Esophagus squamous epithelium (tissue), 5 donors: ENCODE results near the gene MPO. TPM values are rescaled to one million over a fixed set of nuclear protein-coding genes. Genes with fewer than 3 reads are reported as not detected.

Experiments used
- DNase-seq: peaks from one replicate; lab custom pipeline; 2025; lab: John Stamatoyannopoulos, UW
- H3K27ac ChIP-seq, 4 donors: fragments of 200-600 bp; sonication (generic); one replicate each; pipeline ENCODE4 v1.5.1; 2016 to 2019; ENCODE audit warnings: mild to moderate bottlenecking in 1 of 4
- H3K27me3 ChIP-seq, 4 donors: fragments of 200-600 bp; sonication (generic); 1 replicate in 3 of 4; 2 replicates in 1 of 4; pipeline versions ENCODE4 v1.5.1 to v1.6.0; 2017 to 2021; ENCODE audit warnings: antibody characterized with exemption in 1 of 4
- H3K36me3 ChIP-seq, 3 donors: fragments of 200-600 bp; sonication (generic); one replicate each; pipeline ENCODE4 v1.5.1; 2016 to 2019
- H3K4me1 ChIP-seq, 3 donors: fragments of 200-600 bp; sonication (generic); one replicate each; pipeline ENCODE4 v1.5.1; 2017 to 2019
- H3K4me3 ChIP-seq, 4 donors: fragments of 200-600 bp; sonication (generic); 1 replicate in 3 of 4; 2 replicates in 1 of 4; pipeline ENCODE4 v1.5.1; 2016 to 2019; ENCODE audit warnings: mild to moderate bottlenecking in 2 of 4, moderate library complexity in 1 of 4
- H3K9me3 ChIP-seq, 3 donors: fragments of 200-600 bp; sonication (generic); one replicate each; pipeline ENCODE4 v1.5.1; 2016 to 2019
- CTCF ChIP-seq, 6 experiments: fragments of 450-650 bp in 4 of 6; fragments of 200-600 bp in 2 of 6; sonication (generic) in 2 of 6; IDR thresholded peaks; one replicate each; pipeline ENCODE4 v1.5.1; 2016 to 2019; ENCODE audit warnings: antibody characterized with exemption in 6 of 6, mild to moderate bottlenecking in 4 of 6, moderate library complexity in 4 of 6
- POLR2A ChIP-seq, 4 donors: fragments of 450-650 bp; IDR thresholded peaks; one replicate each; pipeline ENCODE4 v1.6.1; 2017; ENCODE audit warnings: antibody characterized with exemption in 4 of 4, mild to moderate bottlenecking in 4 of 4, moderate library complexity in 3 of 4
- WGBS, 2 donors: methylation state at CpG; one replicate each; pipeline ENCODE4 v1.1.5; 2018; 5-methylcytosine and 5-hydroxymethylcytosine counted together
- intact Hi-C: fragments of 100-400 bp; cut with DNase I; formaldehyde crosslinking; loops from one replicate; pipeline ENCODE4 v1.15.0; 2022
- total RNA-seq, 4 donors: library from RNA; depleted of rRNA; stranded (reverse); fragments of >200 nt; gene quantifications; one replicate each; pipeline ENCODE4 v1.1.0, GENCODE V29; 2016
- donor health status: DM: yes; HTN: yes; CAD: no.

MPO gene
- total RNA-seq, 4 donors from 2014 or later: not detected

DNA sequence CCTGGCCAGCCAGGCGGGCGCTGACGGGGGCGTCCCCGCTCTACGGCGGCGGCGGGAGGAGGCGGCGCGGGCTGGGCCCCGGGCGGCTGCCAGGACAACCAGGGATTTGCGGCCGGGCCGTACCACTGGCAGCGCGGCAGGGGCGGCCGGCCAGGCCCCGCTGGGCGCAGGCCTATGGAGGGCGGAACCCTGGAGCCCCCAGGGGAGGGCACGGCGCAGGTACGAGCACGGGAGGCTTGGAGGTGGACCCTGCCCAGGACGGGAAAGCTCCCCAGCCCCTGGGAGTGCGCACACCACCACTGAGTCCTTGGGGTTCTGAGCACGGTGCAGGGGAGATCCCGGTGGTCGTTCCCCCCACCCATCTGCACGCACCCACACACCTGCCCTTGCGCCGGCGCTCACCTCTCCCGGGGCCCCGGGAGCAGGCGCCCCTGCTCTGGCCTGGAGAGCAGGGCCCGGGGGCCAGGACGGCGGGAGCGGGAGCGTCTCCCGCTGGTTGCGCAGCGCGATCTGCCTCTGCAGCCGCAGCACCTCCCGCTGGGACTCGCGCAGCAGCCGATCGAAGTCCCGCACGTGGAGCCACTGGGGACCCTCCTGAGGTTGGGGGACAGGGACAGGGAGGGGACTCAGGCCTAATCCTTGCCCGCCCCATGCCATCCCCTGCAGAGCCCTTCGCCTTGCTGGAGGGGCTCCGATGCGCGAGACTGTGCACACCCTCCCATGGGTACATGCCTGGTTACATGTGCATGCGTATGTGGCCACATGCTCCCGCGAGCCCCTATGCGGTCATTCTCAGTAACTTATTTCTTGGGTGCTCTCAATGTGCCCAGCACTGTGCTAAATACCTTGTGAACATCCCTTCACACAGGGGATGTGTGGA lies 43.9 kb upstream of the MPO start:
- Histone ChIP-seq H3K9me3 (no peaks in the 10 kb centered on the region), H3K27me3 (peaks cover 0 to 31% (median 0%) of the 10 kb centered on the region in 4 donors), H3K4me3 (peak overlapping the region; percentile 55 to 75 (median 68)), H3K36me3 (no peaks in the 10 kb centered on the region), H3K4me1 (peaks cover 5 to 42% (median 6%) of the 10 kb centered on the region in 3 donors), H3K27ac (peak overlapping the region; percentile 23 to 66 (median 58))
- TF ChIP-seq POLR2A (IDR thresholded peaks at IDR 0.05) (no peak), CTCF (IDR thresholded peaks at IDR 0.05) (no peak)
- DNase-seq: no peak
- intact Hi-C loops: no loop called here
- 0% methylated on average over 7 of the region's 66 CpGs; no CpG with 5 or more reads in 1 of the 2 donors for WGBS, 2 donors

- WGBS, 2 donors: 0 to 20% methylated on average over 1 of the region's 13 CpGs
- TF ChIP-seq CTCF (IDR thresholded peaks at IDR 0.05) (no peak), POLR2A (IDR thresholded peaks at IDR 0.05) (no peak)
- intact Hi-C loops: no loop called here
- Histone ChIP-seq H3K27me3 (peaks cover 0 to 27% (median 0%) of the 10 kb centered on the region in 4 donors), H3K36me3 (no peaks in the 10 kb centered on the region), H3K4me3 (peak overlapping the region; percentile 55 to 75 (median 68)), H3K27ac (peak overlapping the region; percentile 23 to 66 (median 58)), H3K9me3 (no peaks in the 10 kb centered on the region), H3K4me1 (peaks cover 5 to 38% (median 6%) of the 10 kb centered on the region in 3 donors)
- no peak for DNase-seq
These were observed 43.3 kb upstream of the MPO start for GRCh38 chr17:58324056-58324408.

DNA sequence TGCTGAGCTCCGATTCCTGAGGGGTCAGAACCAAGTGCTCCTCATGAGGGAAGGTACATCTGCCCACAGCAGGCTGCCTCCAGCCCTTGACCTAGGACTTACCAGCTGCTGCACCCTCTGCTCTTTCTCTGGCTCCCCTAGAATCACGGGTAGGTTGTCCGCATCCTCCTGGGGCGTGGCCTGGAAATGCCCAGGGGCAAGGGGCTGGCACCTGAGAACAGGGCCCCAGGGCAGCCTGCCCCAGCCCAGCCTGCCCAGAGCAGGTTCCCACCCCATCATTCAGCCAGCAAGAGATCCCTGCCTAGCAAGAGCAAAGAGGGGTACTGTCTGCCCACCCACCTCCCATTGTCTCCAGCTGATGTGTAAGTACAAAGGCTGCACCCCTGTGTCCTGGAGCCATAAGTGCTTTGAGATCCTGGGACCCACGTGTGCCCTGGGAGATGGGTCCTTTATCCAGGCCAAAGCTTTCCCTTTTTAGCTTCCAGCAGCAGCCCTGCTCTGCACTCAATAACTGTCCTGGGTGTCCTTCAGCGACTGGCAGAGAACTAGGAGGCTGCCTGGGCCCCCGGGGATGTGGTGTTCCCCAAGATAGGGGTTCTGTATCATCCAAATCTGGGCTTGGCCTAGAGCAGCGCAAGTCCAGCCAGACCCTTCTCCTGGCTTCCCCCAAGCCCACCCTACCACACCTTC lies 42.8 kb upstream of the MPO start:
- DNase-seq: no peak
- Histone ChIP-seq H3K36me3 (no peaks in the 10 kb centered on the region), H3K4me1 (peaks cover 5 to 32% (median 6%) of the 10 kb centered on the region in 3 donors), H3K4me3 (peak overlapping the region in 3 of 4 donors; percentile 62 to 75 (median 73)), H3K27me3 (peaks cover 0 to 22% (median 0%) of the 10 kb centered on the region in 4 donors), H3K9me3 (no peaks in the 10 kb centered on the region), H3K27ac (peak overlapping the region in 2 of 4 donors; percentile 62 to 66)
- 69 to 75% methylated on average over 2 to 4 of the region's 8 CpGs for WGBS, 2 donors
- TF ChIP-seq POLR2A (IDR thresholded peaks at IDR 0.05): no peak
- no peak for TF ChIP-seq CTCF (IDR thresholded peaks at IDR 0.05)
- intact Hi-C loops: no loop called here

GRCh38 chr17:58322581-58323185 lies 41.9 kb upstream of the MPO start:
- no peak for DNase-seq
- Histone ChIP-seq H3K4me3 (no peak overlapping the region), H3K27me3 (peaks cover 0 to 15% (median 0%) of the 10 kb centered on the region in 4 donors), H3K27ac (no peak overlapping the region), H3K9me3 (no peaks in the 10 kb centered on the region), H3K4me1 (peaks cover 5 to 30% (median 6%) of the 10 kb centered on the region in 3 donors), H3K36me3 (no peaks in the 10 kb centered on the region)
- intact Hi-C loops: no loop called here
- TF ChIP-seq CTCF (IDR thresholded peaks at IDR 0.05): no peak
- no peak for TF ChIP-seq POLR2A (IDR thresholded peaks at IDR 0.05)
- 100% methylated on average over 1 of the region's 9 CpGs; no CpG with 5 or more reads in 1 of the 2 donors for WGBS, 2 donors
